SK-N-SH treated with all-trans-retinoic acid at 6 μM for 48 hours (cell line): Measurements from ENCODE around the gene MTHFD2L.

Experiments
- ATAC-seq: fragments of 200-7000 bp; cut with Tn5 transposase; 3 replicates; pipeline ENCODE4 v1.9.1; 2020; ENCODE audit warnings: mild to moderate bottlenecking, moderate library complexity
- ARNTL ChIP-seq: fragments of 450-650 bp; formaldehyde crosslinking; IDR thresholded peaks from 2 replicates; pipeline ENCODE4 v1.5.0; 2020; ENCODE audit warnings: low read depth, mild to moderate bottlenecking, moderate library complexity, borderline replicate concordance
- BACH2 ChIP-seq: fragments of 250-450 bp; sonication (Bioruptor Pico); IDR thresholded peaks from 2 replicates; pipeline ENCODE4 v1.9.0; 2021; ENCODE audit warnings: mild to moderate bottlenecking, borderline replicate concordance
- CSRNP3 ChIP-seq: fragments of 250-450 bp; sonication (Bioruptor Pico); IDR thresholded peaks from 2 replicates; pipeline ENCODE4 v1.5.1; 2021; ENCODE audit warnings: mild to moderate bottlenecking, moderate library complexity
- ESRRG ChIP-seq: fragments of 250-450 bp; sonication (Bioruptor Pico); IDR thresholded peaks from 2 replicates; pipeline ENCODE4 v1.6.1; 2021; ENCODE audit warnings: mild to moderate bottlenecking
- GLIS3 ChIP-seq: fragments of 250-450 bp; sonication (Bioruptor Pico); IDR thresholded peaks from 2 replicates; pipeline ENCODE4 v1.5.0; 2020; ENCODE audit warnings: mild to moderate bottlenecking, moderate library complexity
- ISL1 ChIP-seq: fragments of 250-450 bp; sonication (Bioruptor Pico); IDR thresholded peaks from 2 replicates; pipeline ENCODE4 v2.1.2; 2022; ENCODE audit warnings: mild to moderate bottlenecking, moderate library complexity
- OSR1 ChIP-seq: fragments of 250-450 bp; sonication (Bioruptor Pico); IDR thresholded peaks from 2 replicates; pipeline ENCODE4 v1.8.0; 2022; ENCODE audit warnings: moderate library complexity, mild to moderate bottlenecking, inconsistent platforms
- POU6F1 ChIP-seq: fragments of 250-450 bp; sonication (Bioruptor Pico); IDR thresholded peaks from 2 replicates; pipeline ENCODE4 v1.8.0; 2021; ENCODE audit warnings: low read depth, mild to moderate bottlenecking, moderate library complexity, borderline replicate concordance
- RARB ChIP-seq: fragments of 250-450 bp; sonication (Bioruptor Pico); IDR thresholded peaks from 2 replicates; pipeline ENCODE4 v1.8.0; 2021; ENCODE audit warnings: mild to moderate bottlenecking, moderate library complexity
- SNAI2 ChIP-seq: fragments of 250-450 bp; sonication (Bioruptor Pico); IDR thresholded peaks from 2 replicates; pipeline ENCODE4 v1.5.0; 2020; ENCODE audit warnings: mild to moderate bottlenecking, moderate library complexity
- TCF4 ChIP-seq: fragments of 250-450 bp; sonication (Bioruptor Pico); IDR thresholded peaks from 2 replicates; pipeline ENCODE4 v1.8.0; 2021; ENCODE audit warnings: mild to moderate bottlenecking, moderate library complexity, borderline replicate concordance
- TOX ChIP-seq: fragments of 250-450 bp; sonication (Bioruptor Pico); IDR thresholded peaks from 2 replicates; pipeline ENCODE4 v1.8.0; 2021; ENCODE audit warnings: mild to moderate bottlenecking, moderate library complexity, borderline replicate concordance
- ZC3H10 ChIP-seq: fragments of 250-450 bp; sonication (Bioruptor Pico); IDR thresholded peaks from 2 replicates; pipeline ENCODE4 v1.5.1; 2021; ENCODE audit warnings: mild to moderate bottlenecking, moderate library complexity
- ZFP3 ChIP-seq: fragments of 250-450 bp; sonication (Bioruptor Pico); IDR thresholded peaks from 2 replicates; pipeline ENCODE4 v1.5.0; 2020; ENCODE audit warnings: mild to moderate bottlenecking, moderate library complexity
- ZNF565 ChIP-seq: fragments of 450-650 bp; formaldehyde crosslinking; conservative IDR thresholded peaks from 2 replicates; pipeline ENCODE4 v1.5.0; 2020; ENCODE audit warnings: low read depth, mild to moderate bottlenecking, moderate library complexity
- ZNF70 ChIP-seq: fragments of 450-650 bp; formaldehyde crosslinking; IDR thresholded peaks from 2 replicates; pipeline ENCODE4 v1.5.0; 2020; ENCODE audit warnings: mild to moderate bottlenecking, moderate library complexity
- ZNF8 ChIP-seq: fragments of 450-650 bp; formaldehyde crosslinking; IDR thresholded peaks from 2 replicates; pipeline ENCODE4 v1.5.0; 2020; ENCODE audit warnings: mild to moderate bottlenecking, moderate library complexity
- TF ChIP-seq, protein P1 (sequence below): fragments of 250-450 bp; sonication (Bioruptor Pico); IDR thresholded peaks from 2 replicates; pipeline ENCODE4 v1.5.0; 2020; ENCODE audit warnings: mild to moderate bottlenecking, moderate library complexity
- TF ChIP-seq, protein P2 (sequence below): fragments of 250-450 bp; sonication (Bioruptor Pico); IDR thresholded peaks from 2 replicates; pipeline ENCODE4 v1.5.1; 2020; ENCODE audit warnings: low read depth, mild to moderate bottlenecking, moderate library complexity

The MTHFD2L gene

DNA sequence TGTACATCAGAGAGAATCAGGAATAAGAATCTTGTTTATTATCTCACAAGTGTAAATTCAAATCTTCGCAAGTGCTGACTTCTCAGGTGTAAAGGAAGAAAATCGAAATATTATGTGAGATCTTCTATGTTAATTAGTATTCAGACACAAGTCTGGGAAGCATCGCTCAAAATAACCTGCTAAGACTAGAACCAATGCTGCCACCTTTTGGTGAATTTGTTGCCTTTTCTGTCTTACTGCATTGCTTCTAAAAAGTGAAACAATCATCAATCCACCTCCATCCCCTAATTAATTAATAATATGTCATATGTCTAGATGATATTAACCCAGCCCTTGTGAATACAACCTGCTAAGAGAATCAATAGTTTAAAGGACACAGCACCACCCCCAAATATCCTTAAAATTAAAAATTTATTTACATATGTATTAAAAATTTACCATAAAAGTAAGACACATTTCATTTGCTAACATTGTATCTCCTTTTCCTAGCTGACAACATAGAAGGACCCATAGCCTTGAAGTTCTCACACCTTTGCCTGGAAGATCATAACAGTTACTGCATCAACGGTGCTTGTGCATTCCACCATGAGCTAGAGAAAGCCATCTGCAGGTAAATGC lies 153.9 kb downstream of the MTHFD2L start (continued):
- TF ChIP-seq GLIS3, result no peak
- no peak for TF ChIP-seq ISL1 (CRISPR knock-in tag)
- no peak for TF ChIP-seq POU6F1
- no peak for TF ChIP-seq TOX (CRISPR knock-in tag)
- TF ChIP-seq BACH2 (CRISPR knock-in tag), result no peak
- no peak for TF ChIP-seq TCF4
- no peak for TF ChIP-seq ZNF8 (CRISPR knock-in tag)
- TF ChIP-seq ESRRG, result no peak

DNA sequence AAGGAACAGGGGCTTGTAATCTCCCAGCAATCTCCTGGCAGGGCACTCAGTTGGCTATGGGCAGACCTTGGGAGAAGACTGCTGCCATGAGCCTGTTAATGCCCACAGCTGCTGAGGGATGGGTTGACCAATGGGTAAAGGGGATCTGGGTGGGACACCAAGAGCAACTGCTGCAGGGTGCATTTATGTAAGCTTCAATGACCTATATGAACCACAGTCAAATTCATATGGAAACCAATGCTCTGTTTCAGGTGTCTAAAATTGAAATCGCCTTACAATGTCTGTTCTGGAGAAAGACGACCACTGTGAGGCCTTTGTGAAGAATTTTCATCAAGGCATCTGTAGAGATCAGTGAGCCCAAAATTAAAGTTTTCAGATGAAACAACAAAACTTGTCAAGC lies 156.4 kb downstream of the MTHFD2L start:
- TF ChIP-seq ZC3H10 (no peak), ESRRG (no peak), TOX (CRISPR knock-in tag) (no peak), ZNF70 (CRISPR knock-in tag) (no peak), RARB (CRISPR knock-in tag) (no peak), OSR1 (CRISPR knock-in tag) (no peak), ZFP3 (CRISPR knock-in tag) (no peak), POU6F1 (no peak), CSRNP3 (CRISPR knock-in tag) (no peak), TCF4 (no peak), ARNTL (CRISPR knock-in tag) (no peak), GLIS3 (no peak), ZNF8 (CRISPR knock-in tag) (no peak), SNAI2 (CRISPR knock-in tag) (no peak)
- TF ChIP-seq, protein P1, sequence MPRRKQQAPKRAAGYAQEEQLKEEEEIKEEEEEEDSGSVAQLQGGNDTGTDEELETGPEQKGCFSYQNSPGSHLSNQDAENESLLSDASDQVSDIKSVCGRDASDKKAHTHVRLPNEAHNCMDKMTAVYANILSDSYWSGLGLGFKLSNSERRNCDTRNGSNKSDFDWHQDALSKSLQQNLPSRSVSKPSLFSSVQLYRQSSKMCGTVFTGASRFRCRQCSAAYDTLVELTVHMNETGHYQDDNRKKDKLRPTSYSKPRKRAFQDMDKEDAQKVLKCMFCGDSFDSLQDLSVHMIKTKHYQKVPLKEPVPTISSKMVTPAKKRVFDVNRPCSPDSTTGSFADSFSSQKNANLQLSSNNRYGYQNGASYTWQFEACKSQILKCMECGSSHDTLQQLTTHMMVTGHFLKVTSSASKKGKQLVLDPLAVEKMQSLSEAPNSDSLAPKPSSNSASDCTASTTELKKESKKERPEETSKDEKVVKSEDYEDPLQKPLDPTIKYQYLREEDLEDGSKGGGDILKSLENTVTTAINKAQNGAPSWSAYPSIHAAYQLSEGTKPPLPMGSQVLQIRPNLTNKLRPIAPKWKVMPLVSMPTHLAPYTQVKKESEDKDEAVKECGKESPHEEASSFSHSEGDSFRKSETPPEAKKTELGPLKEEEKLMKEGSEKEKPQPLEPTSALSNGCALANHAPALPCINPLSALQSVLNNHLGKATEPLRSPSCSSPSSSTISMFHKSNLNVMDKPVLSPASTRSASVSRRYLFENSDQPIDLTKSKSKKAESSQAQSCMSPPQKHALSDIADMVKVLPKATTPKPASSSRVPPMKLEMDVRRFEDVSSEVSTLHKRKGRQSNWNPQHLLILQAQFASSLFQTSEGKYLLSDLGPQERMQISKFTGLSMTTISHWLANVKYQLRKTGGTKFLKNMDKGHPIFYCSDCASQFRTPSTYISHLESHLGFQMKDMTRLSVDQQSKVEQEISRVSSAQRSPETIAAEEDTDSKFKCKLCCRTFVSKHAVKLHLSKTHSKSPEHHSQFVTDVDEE (CRISPR knock-in tag), result no peak
- TF ChIP-seq, protein P2, sequence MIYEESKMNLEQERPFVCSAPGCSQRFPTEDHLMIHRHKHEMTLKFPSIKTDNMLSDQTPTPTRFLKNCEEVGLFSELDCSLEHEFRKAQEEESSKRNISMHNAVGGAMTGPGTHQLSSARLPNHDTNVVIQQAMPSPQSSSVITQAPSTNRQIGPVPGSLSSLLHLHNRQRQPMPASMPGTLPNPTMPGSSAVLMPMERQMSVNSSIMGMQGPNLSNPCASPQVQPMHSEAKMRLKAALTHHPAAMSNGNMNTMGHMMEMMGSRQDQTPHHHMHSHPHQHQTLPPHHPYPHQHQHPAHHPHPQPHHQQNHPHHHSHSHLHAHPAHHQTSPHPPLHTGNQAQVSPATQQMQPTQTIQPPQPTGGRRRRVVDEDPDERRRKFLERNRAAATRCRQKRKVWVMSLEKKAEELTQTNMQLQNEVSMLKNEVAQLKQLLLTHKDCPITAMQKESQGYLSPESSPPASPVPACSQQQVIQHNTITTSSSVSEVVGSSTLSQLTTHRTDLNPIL, result no peak
- TF ChIP-seq, all 23 proteins: peak for 0
- ATAC-seq, result no peak

GRCh38 chr4:74314944-74315343 lies 157.0 kb downstream of the MTHFD2L start:
- ATAC-seq, result no peak
- TF ChIP-seq TCF4, result no peak
- no peak for TF ChIP-seq BACH2 (CRISPR knock-in tag)
- no peak for TF ChIP-seq ESRRG
- TF ChIP-seq ZNF8 (CRISPR knock-in tag), result no peak
- TF ChIP-seq, protein P2, result no peak
- no peak for TF ChIP-seq ZNF565
- TF ChIP-seq TOX (CRISPR knock-in tag), result no peak
- TF ChIP-seq ISL1 (CRISPR knock-in tag), result no peak
- no peak for TF ChIP-seq RARB (CRISPR knock-in tag)
- TF ChIP-seq ZC3H10, result no peak
- no peak for TF ChIP-seq GLIS3
- TF ChIP-seq ZNF70 (CRISPR knock-in tag), result no peak
- TF ChIP-seq POU6F1, result no peak
- TF ChIP-seq, all 23 proteins: peak for 0
